WTC11 (cell line): ENCODE results near the gene PPM1A. TPM values are rescaled to one million over a fixed set of nuclear protein-coding genes. Genes with fewer than 3 reads are reported as not detected.

Source experiments
- ATAC-seq: fragments of 200-7000 bp; cut with Tn5 transposase; 2 replicates; pipeline ENCODE4 v1.10.0; 2021; ENCODE audit warnings: mild to moderate bottlenecking, moderate library complexity
- CTCF ChIA-PET: fragments of 300-600 bp; sonication (Branson Sonifier 250); formaldehyde crosslinking; loops from one replicate; lab custom pipeline; 2021; ENCODE audit warnings: antibody characterized with exemption; lab: Charles Lee
- POLR2A ChIA-PET: fragments of 350-600 bp; sonication (Branson Sonifier 250); formaldehyde crosslinking; loops from one replicate; lab custom pipeline; 2021; ENCODE audit warnings: antibody characterized with exemption; lab: Charles Lee
- DNase-seq: peaks from one replicate; pipeline ENCODE4 v3.0.0; 2021; ENCODE audit warnings: low spot score
- H3K27ac Mint-ChIP-seq: 2 replicates; pipeline ENCODE4 v1.8.0; 2021; ENCODE audit warnings: mixed read lengths
- H3K27me3 Mint-ChIP-seq: 2 replicates; pipeline ENCODE4 v1.8.0; 2021; ENCODE audit warnings: low read depth, mild to moderate bottlenecking, moderate library complexity, mixed read lengths
- H3K36me3 Mint-ChIP-seq: 2 replicates; pipeline ENCODE4 v1.8.0; 2021; ENCODE audit warnings: mixed read lengths
- H3K4me1 Mint-ChIP-seq: 2 replicates; pipeline ENCODE4 v1.8.0; 2022; ENCODE audit warnings: mixed read lengths
- H3K4me3 Mint-ChIP-seq: 2 replicates; pipeline ENCODE4 v1.8.0; 2021; ENCODE audit warnings: mild to moderate bottlenecking, moderate library complexity, mixed read lengths
- H3K9me3 Mint-ChIP-seq: 2 replicates; pipeline ENCODE4 v1.8.0; 2021; ENCODE audit warnings: mixed read lengths
- ATF6 ChIP-seq: sonication (generic); formaldehyde crosslinking; IDR thresholded peaks from 2 replicates; pipeline ENCODE4 v1.8.1; 2023; ENCODE audit warnings: mild to moderate bottlenecking, missing genetic modification reagents
- CREB1 ChIP-seq: sonication (generic); formaldehyde crosslinking; IDR thresholded peaks from 2 replicates; pipeline ENCODE4 v1.8.0; 2023; ENCODE audit warnings: mild to moderate bottlenecking, missing genetic modification reagents
- CREM ChIP-seq: sonication (generic); formaldehyde crosslinking; IDR thresholded peaks from 2 replicates; pipeline ENCODE4 v1.8.1; 2022; ENCODE audit warnings: mild to moderate bottlenecking, missing genetic modification reagents, moderate library complexity
- E2F1 ChIP-seq: sonication (generic); formaldehyde crosslinking; IDR thresholded peaks from 2 replicates; pipeline ENCODE4 v1.8.0; 2022; ENCODE audit warnings: mild to moderate bottlenecking, missing genetic modification reagents
- ELF4 ChIP-seq: sonication (generic); formaldehyde crosslinking; IDR thresholded peaks from 2 replicates; pipeline ENCODE4 v1.8.1; 2022; ENCODE audit warnings: low read depth, mild to moderate bottlenecking, moderate library complexity, missing genetic modification reagents
- EMX1 ChIP-seq: fragments of 250-450 bp; sonication (Bioruptor Pico); IDR thresholded peaks from 2 replicates; pipeline ENCODE4 v1.8.0; 2021; ENCODE audit warnings: mild to moderate bottlenecking
- ERG ChIP-seq: fragments of 250-450 bp; sonication (Bioruptor Pico); IDR thresholded peaks from 2 replicates; pipeline ENCODE4 v1.8.0; 2021; ENCODE audit warnings: mild to moderate bottlenecking
- FOXP1 ChIP-seq: sonication (generic); formaldehyde crosslinking; IDR thresholded peaks from 2 replicates; pipeline ENCODE4 v1.8.0; 2022; ENCODE audit warnings: missing genetic modification reagents, mild to moderate bottlenecking, moderate library complexity, borderline replicate concordance
- MAX ChIP-seq: sonication (generic); formaldehyde crosslinking; IDR thresholded peaks from 2 replicates; pipeline ENCODE4 v1.8.0; 2022; ENCODE audit warnings: mild to moderate bottlenecking, missing genetic modification reagents
- MYBL2 ChIP-seq: sonication (generic); formaldehyde crosslinking; IDR thresholded peaks from 2 replicates; pipeline ENCODE4 v1.8.1; 2023; ENCODE audit warnings: mild to moderate bottlenecking, moderate library complexity, missing genetic modification reagents
- NR1H2 ChIP-seq: sonication (generic); formaldehyde crosslinking; IDR thresholded peaks from 2 replicates; pipeline ENCODE4 v1.9.0; 2021; ENCODE audit warnings: mild to moderate bottlenecking, moderate library complexity, missing genetic modification reagents
- PRDM15 ChIP-seq: sonication (generic); formaldehyde crosslinking; IDR thresholded peaks from 2 replicates; pipeline ENCODE4 v1.8.0; 2022; ENCODE audit warnings: missing genetic modification reagents
- SMAD4 ChIP-seq: sonication (generic); formaldehyde crosslinking; IDR thresholded peaks from 2 replicates; pipeline ENCODE4 v1.8.0; 2022; ENCODE audit warnings: mild to moderate bottlenecking, missing genetic modification reagents
- USF1 ChIP-seq: sonication (generic); formaldehyde crosslinking; IDR thresholded peaks from 2 replicates; pipeline ENCODE4 v1.8.0; 2022; ENCODE audit warnings: mild to moderate bottlenecking, missing genetic modification reagents
- ZBTB21 ChIP-seq: sonication (generic); formaldehyde crosslinking; IDR thresholded peaks from 2 replicates; pipeline ENCODE4 v1.8.1; 2023; ENCODE audit warnings: mild to moderate bottlenecking, missing genetic modification reagents, borderline replicate concordance
- ZNF232 ChIP-seq: sonication (generic); formaldehyde crosslinking; IDR thresholded peaks from 2 replicates; pipeline ENCODE4 v1.8.0; 2022; ENCODE audit warnings: mild to moderate bottlenecking, missing genetic modification reagents
- ZNF281 ChIP-seq: sonication (generic); formaldehyde crosslinking; IDR thresholded peaks from 2 replicates; pipeline ENCODE4 v1.8.0; 2023; ENCODE audit warnings: mild to moderate bottlenecking, missing genetic modification reagents
- ZNF317 ChIP-seq: sonication (generic); formaldehyde crosslinking; IDR thresholded peaks from 2 replicates; pipeline ENCODE4 v1.8.1; 2023; ENCODE audit warnings: low read depth, mild to moderate bottlenecking, moderate library complexity, missing genetic modification reagents, borderline replicate concordance
- ZNF425 ChIP-seq: fragments of 250-450 bp; sonication (Bioruptor Pico); conservative IDR thresholded peaks from 2 replicates; pipeline ENCODE4 v1.9.0; 2021; ENCODE audit warnings: mild to moderate bottlenecking
- total RNA-seq: library from RNA; stranded (reverse); gene quantifications from 3 replicates; pipeline ENCODE4 v1.2.3, GENCODE V29; 2021

Gene PPM1A
- total RNA-seq, 1 experiment from 2014 or later, result 52.5 TPM

- no peak for TF ChIP-seq PRDM15 (CRISPR knock-in tag)
- no peak for TF ChIP-seq NR1H2
- no peak for TF ChIP-seq MAX (CRISPR knock-in tag)
- TF ChIP-seq ZNF317 (CRISPR knock-in tag), result no peak
- TF ChIP-seq SMAD4 (CRISPR knock-in tag), result no peak
- no peak for TF ChIP-seq E2F1 (CRISPR knock-in tag)
- TF ChIP-seq ZNF425 (CRISPR knock-in tag), result no peak
Measured at GRCh38 chr14:60206837-60207533, 42.0 kb upstream of the PPM1A start (continued).

- ChIA-PET POLR2A (interaction anchor here (0.6 to 1.7 kb wide), 3 partner anchors 18 to 120 kb away, joined by 3 to 7 read pairs (median 6); partner anchors contain the start of gene PPM1A), CTCF (interaction anchor here (1.0 to 1.6 kb wide), 6 partner anchors 11 to 139 kb away, joined by 3 to 5 read pairs (median 4); partner anchors contain the start of gene PPM1A)
- peaks cover 13% of the 10 kb centered on the region for H3K4me1 Mint-ChIP-seq
- no peaks in the 10 kb centered on the region for H3K9me3 Mint-ChIP-seq
- ATAC-seq (no peak), DNase-seq (no peak)
- H3K4me3 Mint-ChIP-seq, result no peak overlapping the region
- H3K36me3 Mint-ChIP-seq, result no peaks in the 10 kb centered on the region
- H3K27ac Mint-ChIP-seq, result no peak overlapping the region; the same call in 1 of the 2 replicates
- H3K27me3 Mint-ChIP-seq, result no peaks in the 10 kb centered on the region; the same call in none of the 2 replicates
- TF ChIP-seq EMX1, result no peak
- no peak for TF ChIP-seq ATF6
- no peak for TF ChIP-seq ZNF281 (CRISPR knock-in tag)
- no peak for TF ChIP-seq ZBTB21 (CRISPR knock-in tag)
- no peak for TF ChIP-seq ELF4 (CRISPR knock-in tag)
- no peak for TF ChIP-seq CREB1 (CRISPR knock-in tag)
- TF ChIP-seq CREM (CRISPR knock-in tag), result no peak
- TF ChIP-seq ERG (CRISPR knock-in tag), result no peak
- no peak for TF ChIP-seq USF1 (CRISPR knock-in tag)
- no peak for TF ChIP-seq ZNF232 (CRISPR knock-in tag)
- no peak for TF ChIP-seq MYBL2 (CRISPR knock-in tag)
- TF ChIP-seq FOXP1 (CRISPR knock-in tag), result no peak
Measured at GRCh38 chr14:60210703-60211102, 38.3 kb upstream of the PPM1A start.
